Loucy (cell line): ENCODE data around the gene PFN3.

Experiments
- H2AFZ ChIP-seq: fragments of 200-600 bp; sonication (generic); 2 replicates; pipeline ENCODE4 v1.6.0; 2016; ENCODE audit warnings: antibody characterized with exemption, mild to moderate bottlenecking, low read length, moderate library complexity
- H3F3A ChIP-seq: fragments of 200-600 bp; 2 replicates; pipeline ENCODE4 v1.6.0; 2016; ENCODE audit warnings: antibody characterized with exemption, low read depth, mild to moderate bottlenecking
- H3K27me3 ChIP-seq: fragments of 200-600 bp; sonication (generic); 2 replicates; pipeline ENCODE4 v1.6.1; 2014; ENCODE audit warnings: low read length, mild to moderate bottlenecking; ENCODE audit not compliant: insufficient read depth, poor library complexity, severe bottlenecking
- H3K36me3 ChIP-seq: fragments of 200-600 bp; sonication (generic); 2 replicates; pipeline ENCODE4 v1.6.1; 2016; ENCODE audit warnings: low read length; ENCODE audit not compliant: insufficient read depth
- H3K4me1 ChIP-seq: fragments of 200-600 bp; sonication (generic); 2 replicates; pipeline ENCODE4 v1.5.1; 2014; ENCODE audit warnings: low read length, mild to moderate bottlenecking; ENCODE audit not compliant: insufficient read depth, poor library complexity, severe bottlenecking
- H3K4me2 ChIP-seq: fragments of 200-600 bp; sonication (generic); 2 replicates; pipeline ENCODE4 v1.6.0; 2014; ENCODE audit warnings: antibody characterized with exemption, low read length, low read depth, mild to moderate bottlenecking; ENCODE audit not compliant: poor library complexity, severe bottlenecking
- H3K4me3 ChIP-seq: fragments of 200-600 bp; sonication (generic); 2 replicates; pipeline ENCODE4 v1.5.1; 2014; ENCODE audit warnings: low read length, mild to moderate bottlenecking, mixed read lengths; ENCODE audit not compliant: poor library complexity, severe bottlenecking
- H3K79me2 ChIP-seq: fragments of 200-600 bp; sonication (generic); 2 replicates; pipeline ENCODE4 v1.6.1; 2014; ENCODE audit warnings: low read length; ENCODE audit not compliant: insufficient read depth
- H3K9ac ChIP-seq: fragments of 200-600 bp; sonication (generic); 2 replicates; pipeline ENCODE4 v1.6.0; 2014; ENCODE audit warnings: mild to moderate bottlenecking, low read depth, low read length, moderate library complexity; ENCODE audit not compliant: poor library complexity, severe bottlenecking
- H3K9me2 ChIP-seq: fragments of 200-600 bp; sonication (generic); replicated peaks from 2 replicates; pipeline ENCODE4 v1.6.1; 2016; ENCODE audit warnings: low read depth, low read length, mixed read lengths
- H3K9me3 ChIP-seq: fragments of 200-600 bp; sonication (generic); 2 replicates; pipeline ENCODE4 v1.6.1; 2014; ENCODE audit warnings: mild to moderate bottlenecking, antibody characterized with exemption, low read length, low read depth; ENCODE audit not compliant: insufficient read depth
- H4K20me1 ChIP-seq: fragments of 200-600 bp; sonication (generic); 2 replicates; pipeline ENCODE4 v1.6.0; 2014; ENCODE audit warnings: antibody characterized with exemption, low read length, mild to moderate bottlenecking; ENCODE audit not compliant: insufficient read depth, poor library complexity, severe bottlenecking
- EZH2phosphoT487 ChIP-seq: fragments of 200-600 bp; IDR thresholded peaks from 2 replicates; pipeline ENCODE4 v1.6.1; 2018; ENCODE audit warnings: antibody characterized with exemption, mild to moderate bottlenecking, moderate library complexity, borderline replicate concordance
- TF ChIP-seq, protein P1 (sequence below): fragments of 200-600 bp; sonication (generic); conservative IDR thresholded peaks from 2 replicates; pipeline ENCODE4 v1.5.1; 2014; ENCODE audit warnings: mild to moderate bottlenecking, antibody characterized with exemption, low read length

The PFN3 gene

DNA sequence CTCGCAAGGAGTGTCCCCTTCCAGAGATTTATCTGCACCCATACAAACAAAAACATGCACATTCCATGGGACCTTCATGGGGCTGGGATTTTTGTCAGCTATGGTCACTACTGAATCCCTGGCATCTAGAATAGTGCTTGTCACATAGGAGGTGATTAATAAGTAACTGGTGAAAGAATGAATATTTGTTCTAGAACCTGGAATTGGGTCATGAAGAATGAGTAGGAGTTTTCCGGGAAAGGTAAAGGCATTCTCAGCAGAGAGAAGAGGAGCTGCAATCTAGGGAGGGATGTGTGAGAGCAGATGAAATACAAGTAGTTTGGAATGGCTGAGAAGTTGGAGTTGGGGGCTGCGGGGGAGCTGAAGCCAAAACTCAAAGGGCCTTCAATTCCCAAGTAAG lies 46.2 kb downstream of the PFN3 start:
- Histone ChIP-seq H2AFZ (no peak overlapping the region), H3K27me3 (no peaks in the 10 kb centered on the region), H3K9ac (no peak overlapping the region), H3K4me3 (no peak overlapping the region), H3K9me3 (no peaks in the 10 kb centered on the region), H3K4me2 (no peak overlapping the region), H3K4me1 (peaks cover 46% of the 10 kb centered on the region), H3K36me3 (no peaks in the 10 kb centered on the region), H3F3A (no peaks in the 10 kb centered on the region), H4K20me1 (peaks cover 4% of the 10 kb centered on the region), H3K9me2 (no peaks in the 10 kb centered on the region), H3K79me2 (peaks cover 33% of the 10 kb centered on the region)
- TF ChIP-seq EZH2phosphoT487, result no peak
- TF ChIP-seq, protein P1, sequence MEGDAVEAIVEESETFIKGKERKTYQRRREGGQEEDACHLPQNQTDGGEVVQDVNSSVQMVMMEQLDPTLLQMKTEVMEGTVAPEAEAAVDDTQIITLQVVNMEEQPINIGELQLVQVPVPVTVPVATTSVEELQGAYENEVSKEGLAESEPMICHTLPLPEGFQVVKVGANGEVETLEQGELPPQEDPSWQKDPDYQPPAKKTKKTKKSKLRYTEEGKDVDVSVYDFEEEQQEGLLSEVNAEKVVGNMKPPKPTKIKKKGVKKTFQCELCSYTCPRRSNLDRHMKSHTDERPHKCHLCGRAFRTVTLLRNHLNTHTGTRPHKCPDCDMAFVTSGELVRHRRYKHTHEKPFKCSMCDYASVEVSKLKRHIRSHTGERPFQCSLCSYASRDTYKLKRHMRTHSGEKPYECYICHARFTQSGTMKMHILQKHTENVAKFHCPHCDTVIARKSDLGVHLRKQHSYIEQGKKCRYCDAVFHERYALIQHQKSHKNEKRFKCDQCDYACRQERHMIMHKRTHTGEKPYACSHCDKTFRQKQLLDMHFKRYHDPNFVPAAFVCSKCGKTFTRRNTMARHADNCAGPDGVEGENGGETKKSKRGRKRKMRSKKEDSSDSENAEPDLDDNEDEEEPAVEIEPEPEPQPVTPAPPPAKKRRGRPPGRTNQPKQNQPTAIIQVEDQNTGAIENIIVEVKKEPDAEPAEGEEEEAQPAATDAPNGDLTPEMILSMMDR, result no peak

DNA sequence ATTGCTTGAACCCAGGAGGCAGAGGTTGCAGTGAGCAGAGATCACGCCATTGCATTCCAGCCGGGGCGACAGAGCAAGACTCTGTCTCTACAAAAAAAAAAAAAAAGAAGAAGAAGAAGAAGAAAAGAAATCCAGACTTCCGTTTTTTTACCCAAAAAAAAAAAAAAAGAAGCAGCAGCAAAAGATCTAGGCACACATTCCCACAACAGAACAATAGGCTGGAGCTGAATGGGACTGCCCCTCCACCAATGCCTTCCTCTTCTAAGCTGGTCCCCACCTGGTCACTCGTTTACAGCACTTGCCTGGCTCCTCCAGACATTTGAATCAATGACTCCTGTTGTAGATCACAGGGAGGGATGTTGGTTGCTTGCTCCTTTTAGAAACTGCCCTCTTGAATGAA lies 47.4 kb downstream of the PFN3 start:
- Histone ChIP-seq H3K4me1 (peaks cover 35% of the 10 kb centered on the region), H4K20me1 (peaks cover 4% of the 10 kb centered on the region)

DNA sequence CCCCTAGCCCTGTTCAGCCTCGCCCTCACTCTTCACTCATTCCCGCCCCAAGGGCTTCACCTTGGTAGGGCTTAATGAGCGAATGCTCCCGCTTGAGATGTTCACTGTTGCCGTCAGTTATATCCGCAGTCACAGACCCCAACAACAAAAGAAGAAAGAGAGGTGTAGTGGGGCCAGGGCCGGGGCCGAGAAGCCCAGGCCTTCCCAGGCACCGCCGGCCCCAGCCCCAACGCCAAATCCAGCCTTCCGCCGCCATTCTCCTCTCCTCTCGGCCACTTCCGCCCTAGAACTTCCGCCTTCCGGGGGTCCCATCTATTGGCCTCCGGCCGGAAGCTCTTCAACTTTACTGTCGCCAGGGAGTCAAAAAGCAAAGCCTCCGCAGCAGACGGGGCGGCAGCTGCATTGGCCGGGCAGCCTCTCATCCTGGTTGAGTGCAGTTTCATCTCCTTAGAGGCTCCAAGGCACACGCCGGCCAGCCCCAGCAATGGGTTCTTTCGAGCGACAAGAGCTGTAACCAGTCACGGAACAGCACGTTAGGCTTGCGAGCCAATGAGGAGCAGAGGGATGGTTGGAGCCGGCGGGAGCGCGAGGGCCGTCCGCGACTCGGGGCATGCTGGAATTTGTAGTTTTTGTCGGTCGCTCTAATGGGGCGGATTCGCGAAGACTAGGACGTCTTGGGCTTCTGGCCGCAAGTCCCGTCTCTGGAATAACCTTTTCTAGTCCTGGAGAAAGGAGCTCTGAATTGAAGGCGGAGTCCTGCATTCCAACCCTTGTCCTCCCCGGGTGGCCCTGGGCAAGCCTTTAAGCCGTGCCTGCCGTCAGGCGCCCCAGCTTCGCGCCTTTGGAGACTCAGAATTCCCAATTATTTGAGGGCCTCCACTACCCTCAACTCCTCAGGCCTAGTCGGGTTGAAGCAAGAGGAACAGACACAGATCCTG lies 48.8 kb downstream of the PFN3 start, which contains the start of gene LMAN2:
TSS of gene LMAN2 (minus strand) at position 277 of the 938 bp plus-strand sequence. CDS start at position 256, 21 bp downstream.
- no peaks in the 10 kb centered on the region for H3K27me3 ChIP-seq
- H4K20me1 ChIP-seq, result peaks cover 8% of the 10 kb centered on the region
- peak within 1 kb of the TSS; percentile 97 for H2AFZ ChIP-seq
- H3K9ac ChIP-seq, result peak within 1 kb of the TSS; percentile 84
- H3K4me1 ChIP-seq, result peaks cover 37% of the 10 kb centered on the region
- H3K4me3 ChIP-seq, result peak within 1 kb of the TSS; percentile 92
- H3K4me2 ChIP-seq, result peak within 1 kb of the TSS; percentile 97
- H3K79me2 ChIP-seq, result peaks cover 45% of the 10 kb centered on the region
- no peaks in the 10 kb centered on the region for H3K9me3 ChIP-seq
- H3F3A ChIP-seq, result no peaks in the 10 kb centered on the region
- H3K9me2 ChIP-seq, result no peaks in the 10 kb centered on the region
- H3K36me3 ChIP-seq, result no peaks in the 10 kb centered on the region
- TF ChIP-seq, protein P1, result no peak
- TF ChIP-seq EZH2phosphoT487, result no peak

More for the DNA sequence above, 47.4 kb downstream of the PFN3 start:
- H3K9ac ChIP-seq, result no peak overlapping the region
- peaks cover 32% of the 10 kb centered on the region for H3K79me2 ChIP-seq
- no peak overlapping the region for H2AFZ ChIP-seq
- H3K4me3 ChIP-seq, result no peak overlapping the region
- H3K4me2 ChIP-seq, result no peak overlapping the region
- H3F3A ChIP-seq, result no peaks in the 10 kb centered on the region
- no peaks in the 10 kb centered on the region for H3K9me3 ChIP-seq
- TF ChIP-seq, protein P1, result no peak
- TF ChIP-seq EZH2phosphoT487, result no peak
- H3K9me2 ChIP-seq, result no peaks in the 10 kb centered on the region
- H3K27me3 ChIP-seq, result no peaks in the 10 kb centered on the region
- no peaks in the 10 kb centered on the region for H3K36me3 ChIP-seq
